Trophoblast cell (in vitro differentiated cells and primary cell): ENCODE data around the gene RGS10.
A peak's percentile ranks its signal among the peaks of the same experiment; 100 is the strongest.

ENCODE experiments used
- DNase-seq, 2 donors: peaks; one replicate each; pipeline ENCODE4 v3.0.0-alpha.2; 2016
- H2AFZ ChIP-seq: 2 replicates; pipeline ENCODE4 v1.6.1; 2013; ENCODE audit warnings: low read length, moderate library complexity, mild to moderate bottlenecking; ENCODE audit not compliant: insufficient read depth, poor library complexity
- H2AK5ac ChIP-seq: 2 replicates; pipeline ENCODE4 v1.6.1; 2013; ENCODE audit warnings: mild to moderate bottlenecking, low read length
- H2BK120ac ChIP-seq: 2 replicates; pipeline ENCODE4 v1.6.1; 2013; ENCODE audit warnings: low read length, mild to moderate bottlenecking, moderate library complexity; ENCODE audit not compliant: insufficient read depth, poor library complexity
- H2BK12ac ChIP-seq: 2 replicates; pipeline ENCODE4 v1.6.1; 2013; ENCODE audit warnings: mild to moderate bottlenecking, low read length, moderate library complexity
- H2BK5ac ChIP-seq: 2 replicates; pipeline ENCODE4 v1.6.1; 2013; ENCODE audit warnings: low read length, low read depth, moderate library complexity, mild to moderate bottlenecking; ENCODE audit not compliant: poor library complexity
- H3K14ac ChIP-seq: 2 replicates; pipeline ENCODE4 v1.6.1; 2013; ENCODE audit warnings: mild to moderate bottlenecking, low read length
- H3K18ac ChIP-seq: 2 replicates; pipeline ENCODE4 v1.6.1; 2013; ENCODE audit warnings: mild to moderate bottlenecking, low read length
- H3K23ac ChIP-seq: 2 replicates; pipeline ENCODE4 v1.6.1; 2013; ENCODE audit warnings: low read length
- H3K27ac ChIP-seq: 2 replicates; pipeline ENCODE4 v1.5.1; 2013; ENCODE audit warnings: low read depth, mild to moderate bottlenecking, inconsistent platforms, low read length, moderate library complexity
- H3K27me3 ChIP-seq: 2 replicates; pipeline ENCODE4 v1.6.1; 2013; ENCODE audit warnings: inconsistent platforms, mild to moderate bottlenecking, low read length, moderate library complexity; ENCODE audit not compliant: insufficient read depth
- H3K36me3 ChIP-seq, 2 experiments: 1 replicate in 1 of 2; 2 replicates in 1 of 2; pipeline ENCODE4 v1.6.1; 2013; ENCODE audit warnings: low read length in 2 of 2, mild to moderate bottlenecking in 2 of 2, moderate library complexity in 1 of 2; ENCODE audit not compliant: insufficient read depth in 2 of 2, control insufficient read depth in 1 of 2
- H3K4ac ChIP-seq: 2 replicates; pipeline ENCODE4 v1.6.1; 2013; ENCODE audit warnings: low read depth, mild to moderate bottlenecking, low read length, moderate library complexity
- H3K4me1 ChIP-seq, 2 experiments: 1 replicate in 1 of 2; 2 replicates in 1 of 2; pipeline ENCODE4 v1.6.1; 2013; ENCODE audit warnings: low read length in 2 of 2, mild to moderate bottlenecking in 2 of 2, moderate library complexity in 1 of 2; ENCODE audit not compliant: insufficient read depth in 2 of 2, control insufficient read depth in 1 of 2
- H3K4me2 ChIP-seq: 2 replicates; pipeline ENCODE4 v1.6.1; 2013; ENCODE audit warnings: inconsistent platforms, mild to moderate bottlenecking, low read length, moderate library complexity
- H3K4me3 ChIP-seq: 2 replicates; pipeline ENCODE4 v1.5.1; 2013; ENCODE audit warnings: mild to moderate bottlenecking, low read depth, low read length, inconsistent platforms
- H3K79me1 ChIP-seq: one replicate; pipeline ENCODE4 v1.6.1; 2013; ENCODE audit warnings: low read length
- H3K79me2 ChIP-seq: 2 replicates; pipeline ENCODE4 v1.6.1; 2013; ENCODE audit warnings: low read length, mild to moderate bottlenecking; ENCODE audit not compliant: control insufficient read depth, insufficient read depth, poor library complexity
- H3K9ac ChIP-seq: 2 replicates; pipeline ENCODE4 v1.6.1; 2013; ENCODE audit warnings: mild to moderate bottlenecking, low read length
- H3K9me3 ChIP-seq: 2 replicates; pipeline ENCODE4 v1.6.1; 2013; ENCODE audit warnings: low read depth, mild to moderate bottlenecking, control low read depth, inconsistent platforms, low read length; ENCODE audit not compliant: insufficient read depth
- H4K12ac ChIP-seq: 2 replicates; pipeline ENCODE4 v1.6.1; 2013; ENCODE audit warnings: low read depth, mild to moderate bottlenecking, low read length, moderate library complexity
- H4K8ac ChIP-seq: 2 replicates; pipeline ENCODE4 v1.6.1; 2013; ENCODE audit warnings: low read depth, mild to moderate bottlenecking, low read length, moderate library complexity
- H4K91ac ChIP-seq: one replicate; pipeline ENCODE4 v1.6.1; 2013; ENCODE audit warnings: low read depth, mild to moderate bottlenecking, low read length, moderate library complexity
- WGBS: extraction: QIAGEN DNeasy Blood & Tissue Kit; methylation state at CpG from one replicate; pipeline ENCODE4 v1.1.7; 2013; ENCODE audit warnings: missing lambda C conversion rate; ENCODE audit not compliant: insufficient read length, insufficient coverage; ENCODE audit errors: extremely low coverage; 5-methylcytosine and 5-hydroxymethylcytosine counted together

The RGS10 gene

DNA sequence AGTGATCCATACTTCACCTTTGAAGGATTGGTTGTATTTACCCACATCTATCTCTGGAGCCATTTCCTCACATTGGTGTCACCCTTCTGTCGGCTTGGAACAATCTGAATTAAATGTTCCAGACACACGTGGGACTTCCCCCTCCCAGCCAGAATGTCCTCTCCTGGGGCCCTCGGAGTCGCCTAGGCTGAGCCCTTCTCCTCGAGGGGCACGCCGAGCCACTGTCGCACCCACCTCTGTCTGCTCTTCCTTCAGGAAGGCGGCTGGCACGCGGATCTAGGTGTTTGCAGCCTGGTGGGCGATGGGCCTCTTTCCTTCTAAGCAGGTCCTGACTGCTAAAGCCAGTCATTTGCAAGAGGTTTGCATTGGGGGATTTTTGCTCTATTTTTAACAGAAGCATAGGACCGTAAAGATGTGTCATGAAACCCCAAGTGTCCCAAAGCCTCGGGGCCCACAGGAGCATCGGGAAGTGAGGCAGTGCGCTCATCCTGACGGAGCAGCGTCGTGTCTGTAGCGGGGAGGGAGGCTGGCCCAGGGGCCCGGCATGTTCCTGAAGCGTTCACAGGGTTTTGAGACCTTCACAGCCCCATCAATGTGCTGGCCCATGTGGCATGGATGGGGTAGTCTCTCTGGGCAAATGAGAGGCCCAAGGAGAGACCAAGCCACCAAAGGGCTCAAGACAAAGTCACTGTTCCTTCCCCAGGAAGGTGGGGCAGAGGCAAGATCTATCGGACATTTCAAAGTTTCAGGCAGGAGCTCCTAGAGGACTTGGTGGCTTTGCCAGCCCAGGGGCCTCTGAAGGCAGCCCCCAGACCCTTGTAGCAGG, 86.7 kb downstream of the RGS10 start:
- DNase-seq = no peak
- H2AFZ ChIP-seq = no peak overlapping the region
- no peak overlapping the region for H3K4me2 ChIP-seq
- no CpG with 5 or more reads among the region's 23 CpGs for WGBS
- H3K79me1 ChIP-seq = no peaks in the 10 kb centered on the region
- H2BK12ac ChIP-seq = no peak overlapping the region
- no peak overlapping the region for H3K4me3 ChIP-seq
- H3K27ac ChIP-seq = no peak overlapping the region
- no peaks in the 10 kb centered on the region for H3K27me3 ChIP-seq
- peaks cover 3% of the 10 kb centered on the region in 2 experiments for H3K4me1 ChIP-seq
- H3K18ac ChIP-seq = no peak overlapping the region
- H2BK5ac ChIP-seq = no peak overlapping the region
- no peak overlapping the region for H4K8ac ChIP-seq
- no peak overlapping the region for H3K23ac ChIP-seq
- no peak overlapping the region for H3K9ac ChIP-seq
- H3K9me3 ChIP-seq = no peaks in the 10 kb centered on the region
- H4K91ac ChIP-seq = no peak overlapping the region
- no peak overlapping the region for H4K12ac ChIP-seq
- H3K79me2 ChIP-seq = no peaks in the 10 kb centered on the region
- no peak overlapping the region for H2AK5ac ChIP-seq
- H3K14ac ChIP-seq = no peak overlapping the region
- H3K4ac ChIP-seq = no peak overlapping the region
- no peaks in the 10 kb centered on the region for H3K36me3 ChIP-seq
- no peak overlapping the region for H2BK120ac ChIP-seq

DNA sequence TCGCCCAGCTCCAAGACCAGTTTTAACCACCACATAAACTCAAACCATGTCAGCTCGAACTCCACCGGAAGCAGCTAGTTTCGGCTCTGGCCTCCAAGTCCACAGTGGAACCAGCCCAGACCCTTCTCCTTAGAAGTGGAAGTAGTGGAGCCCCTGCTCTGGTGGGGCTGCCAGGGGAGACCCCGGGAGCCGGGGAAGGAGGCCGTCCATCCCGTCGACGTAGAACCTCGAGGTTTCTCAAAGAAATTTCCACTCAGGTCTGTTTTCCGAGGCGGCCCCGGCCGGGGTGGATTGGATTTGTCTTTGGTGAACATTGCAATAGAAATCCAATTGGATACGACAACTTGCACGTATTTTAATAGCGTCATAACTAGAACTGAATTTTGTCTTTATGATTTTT, 87.5 kb downstream of the RGS10 start:
- Histone ChIP-seq H3K79me1 (no peaks in the 10 kb centered on the region), H3K27me3 (no peaks in the 10 kb centered on the region), H3K79me2 (no peaks in the 10 kb centered on the region), H2AFZ (no peak overlapping the region), H4K8ac (no peak overlapping the region), H3K36me3 (no peaks in the 10 kb centered on the region), H3K9me3 (no peaks in the 10 kb centered on the region), H3K4ac (no peak overlapping the region), H3K27ac (no peak overlapping the region), H3K4me1 (peaks cover 3% of the 10 kb centered on the region in 2 experiments), H2BK120ac (no peak overlapping the region), H3K23ac (no peak overlapping the region), H3K14ac (no peak overlapping the region), H3K4me2 (no peak overlapping the region), H4K91ac (no peak overlapping the region), H2AK5ac (no peak overlapping the region), H3K18ac (no peak overlapping the region), H3K9ac (no peak overlapping the region), H2BK12ac (no peak overlapping the region), H3K4me3 (no peak overlapping the region), H2BK5ac (no peak overlapping the region), H4K12ac (no peak overlapping the region)
- DNase-seq = no peak
- no CpG with 5 or more reads among the region's 18 CpGs for WGBS

DNA sequence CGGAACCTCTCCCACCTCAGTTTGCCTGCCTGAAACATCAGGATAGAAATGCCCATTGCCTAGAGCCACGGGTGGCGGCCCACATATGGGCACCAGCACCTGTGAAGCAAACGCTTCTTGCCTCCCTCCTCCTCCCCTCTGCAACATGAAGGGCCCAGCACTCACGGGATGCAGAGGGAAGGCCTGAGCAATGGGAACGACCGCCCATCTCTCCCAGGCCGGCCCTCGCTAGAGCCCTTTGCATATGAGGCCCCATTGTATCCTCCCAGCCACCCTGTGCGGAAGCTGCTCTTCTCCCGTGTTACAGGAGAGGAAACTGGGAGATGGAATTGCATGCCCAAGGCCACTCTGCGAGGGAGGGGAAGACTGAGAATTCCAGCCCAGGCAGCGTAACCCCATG, 88.2 kb downstream of the RGS10 start:
- H3K27ac ChIP-seq = no peak overlapping the region
- no peak overlapping the region for H3K4me2 ChIP-seq
- H3K36me3 ChIP-seq = no peaks in the 10 kb centered on the region
- H4K91ac ChIP-seq = no peak overlapping the region
- H3K27me3 ChIP-seq = no peaks in the 10 kb centered on the region
- H3K23ac ChIP-seq = no peak overlapping the region
- H3K4ac ChIP-seq = no peak overlapping the region
- H2AK5ac ChIP-seq = no peak overlapping the region
- no peaks in the 10 kb centered on the region for H3K79me1 ChIP-seq
- DNase-seq = peak; percentile 27 to 76
- no peak overlapping the region for H2BK120ac ChIP-seq
- H4K12ac ChIP-seq = no peak overlapping the region
- no peak overlapping the region for H3K14ac ChIP-seq
- no peak overlapping the region for H2BK12ac ChIP-seq
- no peaks in the 10 kb centered on the region for H3K79me2 ChIP-seq
- H3K18ac ChIP-seq = no peak overlapping the region
- no peak overlapping the region for H2AFZ ChIP-seq
- no peaks in the 10 kb centered on the region for H3K9me3 ChIP-seq
- H2BK5ac ChIP-seq = no peak overlapping the region
- no peak overlapping the region for H3K4me3 ChIP-seq
- no peak overlapping the region for H4K8ac ChIP-seq
- WGBS = no CpG with 5 or more reads among the region's 13 CpGs
- no peak overlapping the region for H3K9ac ChIP-seq
- peaks cover 3% of the 10 kb centered on the region in 2 experiments for H3K4me1 ChIP-seq

DNA sequence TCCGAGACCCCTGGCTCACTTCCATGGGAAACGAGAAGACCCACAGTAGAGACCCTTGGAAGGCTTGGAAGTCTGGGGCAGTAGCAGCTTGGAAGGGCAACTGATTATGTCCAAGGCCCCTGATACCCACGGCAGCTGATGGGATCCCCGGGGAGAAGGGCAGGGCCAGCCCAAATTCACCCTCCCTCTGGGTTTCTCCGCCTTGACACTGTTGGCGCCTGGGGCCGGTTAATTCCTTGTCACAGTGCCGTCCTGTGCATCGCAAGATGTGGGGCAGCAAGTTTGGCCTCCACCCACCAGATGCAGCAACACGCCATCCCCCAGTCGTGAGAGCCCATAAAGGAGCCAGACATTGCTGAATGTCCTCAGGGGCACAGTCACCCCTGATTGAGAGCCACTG, 89.2 kb downstream of the RGS10 start:
- H3K27ac ChIP-seq = no peak overlapping the region
- H3K23ac ChIP-seq = no peak overlapping the region
- H4K91ac ChIP-seq = no peak overlapping the region
- H2AK5ac ChIP-seq = no peak overlapping the region
- no peak overlapping the region for H4K12ac ChIP-seq
- no peak overlapping the region for H2AFZ ChIP-seq
- no peak for DNase-seq
- no peaks in the 10 kb centered on the region for H3K27me3 ChIP-seq
- no peak overlapping the region for H3K9ac ChIP-seq
- no peak overlapping the region for H3K14ac ChIP-seq
- no peak overlapping the region for H3K4me2 ChIP-seq
- H2BK12ac ChIP-seq = no peak overlapping the region
- H2BK120ac ChIP-seq = no peak overlapping the region
- no peaks in the 10 kb centered on the region for H3K9me3 ChIP-seq
- no peaks in the 10 kb centered on the region for H3K36me3 ChIP-seq
- H3K79me1 ChIP-seq = no peaks in the 10 kb centered on the region
- H3K4me1 ChIP-seq = peaks cover 3% of the 10 kb centered on the region in 2 experiments
- WGBS = no CpG with 5 or more reads among the region's 11 CpGs
- no peak overlapping the region for H3K4ac ChIP-seq
- H3K4me3 ChIP-seq = no peak overlapping the region
- no peak overlapping the region for H2BK5ac ChIP-seq
- no peak overlapping the region for H3K18ac ChIP-seq
- H3K79me2 ChIP-seq = no peaks in the 10 kb centered on the region
- no peak overlapping the region for H4K8ac ChIP-seq
